Suprapubic skin (tissue), 3 donors: ENCODE measurements around the gene ARTN.

Experiments
- CTCF ChIP-seq, 2 donors: fragments of 200-600 bp in 1 of 2; fragments of 450-650 bp in 1 of 2; sonication (generic) in 1 of 2; IDR thresholded peaks; one replicate each; pipeline ENCODE4 v1.5.1; 2016 to 2019; ENCODE audit warnings: antibody characterized with exemption in 2 of 2, mild to moderate bottlenecking in 1 of 2, moderate library complexity in 1 of 2
- EP300 ChIP-seq: sonication (generic); formaldehyde crosslinking; IDR thresholded peaks from one replicate; pipeline ENCODE4 v1.6.1; 2017; ENCODE audit warnings: antibody characterized with exemption
- POLR2A ChIP-seq, 2 donors: fragments of 450-650 bp; IDR thresholded peaks; one replicate each; pipeline ENCODE4 v1.6.1; 2017; ENCODE audit warnings: antibody characterized with exemption in 2 of 2, mild to moderate bottlenecking in 2 of 2, moderate library complexity in 2 of 2

GRCh38 chr1:43947061-43947873 lies 13.7 kb downstream of the ARTN start:
- TF ChIP-seq EP300 = no peak
- TF ChIP-seq POLR2A (IDR thresholded peaks at IDR 0.05) = no peak
- no peak for TF ChIP-seq CTCF (IDR thresholded peaks at IDR 0.05)
